ENCODE results near the gene ACBD6.

Gene ACBD6

DNA sequence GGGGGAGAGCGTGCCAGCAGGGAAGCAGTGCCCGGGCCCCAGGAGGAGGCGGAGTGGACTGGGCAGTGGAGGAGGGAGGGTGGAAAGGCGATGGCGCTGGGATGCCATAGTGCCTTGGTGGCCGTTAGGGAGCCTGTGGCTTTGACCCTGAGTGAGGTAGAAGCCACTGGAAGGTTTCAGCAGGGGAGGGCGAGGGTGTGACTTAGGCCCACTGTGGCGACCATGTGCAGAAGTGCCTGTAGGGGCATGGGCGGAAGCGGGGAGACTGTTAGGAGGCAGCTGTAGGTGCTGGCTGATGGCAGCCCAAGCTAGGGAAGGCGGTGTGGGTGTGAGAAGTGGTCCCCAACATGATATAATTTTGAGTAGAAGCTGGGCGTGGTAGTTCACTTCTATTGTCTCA, 244.1 kb downstream of the ACBD6 start:
- no peak for DNase-seq (ENCODE audit: low read depth in 4 of 4, low spot score in 1 of 4)

DNA sequence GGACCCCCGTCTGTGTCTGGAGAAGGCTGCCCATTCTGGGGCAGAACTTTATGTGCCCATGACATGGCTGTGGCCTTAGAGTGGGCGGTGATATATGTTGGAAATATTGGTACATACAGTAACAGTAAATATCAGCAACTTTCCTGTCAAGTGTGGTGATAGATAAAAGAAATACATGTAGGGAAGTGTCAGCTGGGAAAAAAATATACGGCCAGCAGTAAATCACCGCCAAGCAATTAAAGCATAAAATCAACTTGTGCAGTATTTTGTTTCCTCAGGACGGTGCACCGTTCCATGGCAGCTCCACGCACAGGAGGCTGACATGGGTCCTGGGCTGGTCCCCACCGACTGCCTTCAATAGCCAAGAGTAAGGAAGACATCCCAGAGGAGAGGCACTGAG, 244.9 kb downstream of the ACBD6 start:
- no peak for DNase-seq (ENCODE audit: low read depth in 4 of 4, low spot score in 1 of 4)

- DNase-seq (ENCODE audit: low read depth in 4 of 4, low spot score in 1 of 4): no peak
Observed at GRCh38 chr1:180257028-180257386, 245.4 kb downstream of the ACBD6 start.

GRCh38 chr1:180256341-180257027, 245.9 kb downstream of the ACBD6 start:
- no peak for DNase-seq (ENCODE audit: low read depth in 4 of 4, low spot score in 1 of 4)

GRCh38 chr1:180255536-180256340, 246.6 kb downstream of the ACBD6 start:
- no peak for DNase-seq (ENCODE audit: low read depth in 4 of 4, low spot score in 1 of 4)

DNA sequence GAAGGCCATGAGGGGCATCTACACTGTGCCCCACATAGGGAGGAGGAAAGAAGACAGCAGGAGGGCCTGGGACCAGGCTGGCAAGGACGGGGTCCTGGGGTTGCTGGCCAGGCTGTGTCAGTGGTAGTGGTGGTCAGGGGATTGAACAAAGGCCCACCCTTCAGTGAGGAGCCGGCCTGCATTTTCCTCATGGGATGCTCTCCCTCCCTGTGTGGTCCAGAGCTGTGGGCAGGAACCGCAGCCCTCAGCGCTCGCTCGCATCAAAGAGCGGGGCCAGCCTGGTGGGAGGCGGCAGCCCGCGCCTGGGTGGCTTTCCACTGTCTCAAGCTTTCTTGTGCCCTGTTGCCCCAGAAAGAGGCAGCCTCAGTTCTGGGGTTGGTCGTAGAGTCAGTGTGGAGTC, 247.5 kb downstream of the ACBD6 start:
- DNase-seq (ENCODE audit: low read depth in 4 of 4, low spot score in 1 of 4): no peak

GRCh38 chr1:180254496-180254819, 247.9 kb downstream of the ACBD6 start:
- DNase-seq (ENCODE audit: low read depth in 4 of 4, low spot score in 1 of 4): no peak

DNA sequence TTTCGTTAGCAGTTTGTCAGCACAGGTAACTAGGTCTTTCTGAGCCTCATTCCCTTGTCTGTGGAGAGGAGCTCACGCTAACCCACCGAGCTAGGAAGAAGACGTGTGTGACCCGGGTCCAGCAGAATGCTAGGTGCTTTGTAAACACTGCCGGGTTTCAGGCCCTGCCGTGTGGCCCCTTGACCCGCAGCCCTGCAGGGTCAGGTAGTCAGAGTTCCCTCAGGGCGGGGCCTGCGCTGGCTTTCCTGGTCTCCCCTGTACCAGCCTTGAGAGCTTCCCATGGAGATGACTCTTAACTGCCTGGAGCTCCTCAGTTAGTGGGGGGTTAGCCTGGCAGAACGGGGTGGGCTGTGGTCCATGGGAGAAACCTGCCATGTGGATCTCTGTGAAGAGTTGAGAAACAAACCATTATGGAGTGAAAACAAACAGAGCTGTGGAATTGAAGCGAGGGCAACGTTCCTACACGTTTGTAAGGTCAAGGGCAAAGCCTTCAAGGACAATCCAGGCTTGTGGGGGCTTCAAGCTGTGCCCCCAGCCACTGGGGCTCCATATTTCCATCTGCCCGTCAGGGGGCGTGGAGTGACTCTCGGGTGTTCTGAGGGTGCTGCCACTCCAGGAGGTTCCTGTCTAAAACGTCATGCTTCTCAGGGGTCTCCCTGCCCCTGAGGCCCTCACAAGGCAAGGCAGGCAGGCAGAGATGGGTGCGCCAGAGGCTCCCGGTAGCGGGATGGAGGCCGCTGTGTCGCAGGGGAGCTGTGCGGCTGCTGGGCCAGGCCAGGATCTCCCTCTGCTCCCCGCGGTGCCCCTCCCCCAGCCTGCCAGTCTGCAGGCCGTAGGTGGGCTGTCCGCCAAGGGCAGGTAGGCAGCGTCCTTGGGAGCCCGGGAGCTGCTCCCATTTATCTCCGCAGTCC, 248.5 kb downstream of the ACBD6 start:
- no peak for DNase-seq (ENCODE audit: low read depth in 4 of 4, low spot score in 1 of 4)

DNA sequence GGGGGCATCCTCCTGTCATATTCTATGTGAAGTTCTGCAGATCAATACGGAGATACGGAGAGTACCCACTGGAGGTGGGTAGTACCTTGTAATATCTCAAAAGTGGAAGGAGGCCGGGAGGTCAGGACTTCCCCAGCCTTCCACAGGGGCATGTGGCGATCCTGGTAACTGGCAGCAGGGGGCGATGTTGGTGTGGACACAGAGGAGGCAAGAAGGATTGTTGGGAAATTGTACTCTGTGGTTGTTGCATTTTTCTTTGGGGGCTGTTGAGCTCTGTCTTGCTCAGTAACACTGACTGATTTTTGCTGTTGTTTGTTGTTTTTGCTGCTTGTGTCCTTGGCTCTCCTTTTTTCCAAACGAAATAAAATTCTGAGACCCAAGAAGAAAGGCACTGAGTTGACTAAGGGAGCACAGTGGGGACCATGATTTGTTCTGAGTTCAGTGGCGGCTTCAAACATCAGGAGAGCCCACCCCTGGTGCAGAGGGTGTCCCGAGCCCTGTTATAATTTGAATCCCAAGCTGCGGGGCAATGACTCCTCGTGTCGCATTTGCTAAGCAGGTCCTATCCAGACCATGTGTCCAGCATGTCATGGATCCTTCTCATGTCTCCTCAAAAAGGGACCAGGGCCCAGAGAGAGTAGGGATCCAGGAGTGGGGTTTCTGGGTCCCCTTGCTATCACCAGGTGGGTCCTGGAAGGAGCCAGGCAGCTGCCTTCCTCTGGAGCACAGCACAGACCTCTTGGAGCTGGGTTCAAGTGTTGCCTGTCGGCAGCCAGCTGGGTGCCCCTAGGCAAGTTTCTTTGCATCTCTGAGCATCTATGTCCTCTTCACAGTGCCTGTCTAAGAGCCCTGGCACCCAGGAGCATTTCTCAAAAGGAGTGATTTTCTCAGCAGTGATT, 249.5 kb downstream of the ACBD6 start:
- DNase-seq (ENCODE audit: low read depth in 4 of 4, low spot score in 1 of 4): peak; percentile 39 to 61 (median 54)

DNA sequence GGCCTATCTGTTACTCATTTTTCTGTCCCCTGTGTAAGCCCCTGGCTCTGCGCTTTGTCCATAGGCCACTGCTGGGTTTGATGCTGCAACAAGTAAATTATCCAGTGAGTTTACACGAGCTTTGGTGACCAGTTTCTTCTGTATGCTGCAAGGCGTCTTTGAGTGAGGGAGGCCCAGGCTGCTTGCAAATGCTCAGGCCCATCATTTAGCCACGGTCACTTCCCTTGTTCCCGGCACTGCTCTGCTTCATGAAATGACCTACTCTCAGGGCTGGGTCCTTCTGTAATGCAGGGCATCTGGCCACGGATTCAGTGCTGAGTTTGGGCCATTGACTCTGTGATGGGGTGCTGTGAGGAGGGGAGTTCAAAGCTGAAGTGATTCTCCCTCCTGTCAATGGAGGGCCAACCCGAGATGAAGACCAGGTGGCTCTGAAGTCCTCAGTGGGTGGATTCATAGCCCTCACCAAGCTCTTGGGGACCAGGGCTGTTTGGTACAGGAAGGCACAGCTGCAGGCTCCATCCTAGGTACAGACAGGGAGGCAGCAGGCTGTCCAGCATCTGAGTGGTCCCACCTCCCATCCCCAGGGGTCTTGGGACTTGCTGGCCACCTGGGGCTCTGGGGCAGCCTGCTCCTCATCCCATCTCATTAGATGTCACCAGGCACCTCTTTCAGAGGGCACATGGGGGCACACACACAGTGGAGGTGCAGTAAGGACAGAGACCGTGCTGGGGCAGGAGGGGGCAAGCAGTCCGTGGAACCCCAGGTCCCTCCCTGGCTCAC, 250.7 kb downstream of the ACBD6 start:
- DNase-seq (ENCODE audit: low read depth in 4 of 4, low spot score in 1 of 4): no peak

DNA sequence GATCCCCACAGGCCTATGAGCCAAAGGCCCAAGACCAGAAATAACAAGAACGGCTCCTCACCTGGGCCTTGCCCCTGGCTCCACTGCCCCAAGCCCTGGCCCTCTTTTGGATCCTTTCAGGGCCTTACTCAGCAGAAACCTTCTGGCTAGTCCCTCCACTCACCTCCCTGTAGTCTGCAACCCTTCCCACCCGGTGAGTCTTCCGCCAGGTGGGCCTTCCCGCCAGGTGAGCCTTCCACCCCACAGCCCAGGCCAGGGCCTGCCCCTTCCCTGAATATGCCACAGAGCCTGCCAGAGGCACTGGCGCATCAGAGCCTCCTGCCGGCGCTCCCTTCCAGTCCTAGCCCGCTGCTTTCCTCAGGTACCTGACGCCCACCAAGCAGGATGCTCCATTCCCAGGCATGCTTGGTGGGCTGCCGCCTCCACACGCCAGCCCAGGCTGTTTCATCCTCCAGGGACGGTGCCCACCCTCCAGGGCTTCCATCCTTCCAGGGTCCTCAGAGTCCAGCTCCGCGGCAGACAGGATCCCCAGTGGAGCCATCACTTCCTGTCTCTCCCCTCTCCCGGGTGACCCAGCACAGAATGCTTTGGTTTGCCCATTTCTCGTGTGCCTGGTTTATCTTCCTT, 251.4 kb downstream of the ACBD6 start:
- no peak for DNase-seq (ENCODE audit: low read depth in 4 of 4, low spot score in 1 of 4)

- no peak for DNase-seq (ENCODE audit: low read depth in 4 of 4, low spot score in 1 of 4)
Observed at GRCh38 chr1:180250499-180250770, 251.9 kb downstream of the ACBD6 start.

DNA sequence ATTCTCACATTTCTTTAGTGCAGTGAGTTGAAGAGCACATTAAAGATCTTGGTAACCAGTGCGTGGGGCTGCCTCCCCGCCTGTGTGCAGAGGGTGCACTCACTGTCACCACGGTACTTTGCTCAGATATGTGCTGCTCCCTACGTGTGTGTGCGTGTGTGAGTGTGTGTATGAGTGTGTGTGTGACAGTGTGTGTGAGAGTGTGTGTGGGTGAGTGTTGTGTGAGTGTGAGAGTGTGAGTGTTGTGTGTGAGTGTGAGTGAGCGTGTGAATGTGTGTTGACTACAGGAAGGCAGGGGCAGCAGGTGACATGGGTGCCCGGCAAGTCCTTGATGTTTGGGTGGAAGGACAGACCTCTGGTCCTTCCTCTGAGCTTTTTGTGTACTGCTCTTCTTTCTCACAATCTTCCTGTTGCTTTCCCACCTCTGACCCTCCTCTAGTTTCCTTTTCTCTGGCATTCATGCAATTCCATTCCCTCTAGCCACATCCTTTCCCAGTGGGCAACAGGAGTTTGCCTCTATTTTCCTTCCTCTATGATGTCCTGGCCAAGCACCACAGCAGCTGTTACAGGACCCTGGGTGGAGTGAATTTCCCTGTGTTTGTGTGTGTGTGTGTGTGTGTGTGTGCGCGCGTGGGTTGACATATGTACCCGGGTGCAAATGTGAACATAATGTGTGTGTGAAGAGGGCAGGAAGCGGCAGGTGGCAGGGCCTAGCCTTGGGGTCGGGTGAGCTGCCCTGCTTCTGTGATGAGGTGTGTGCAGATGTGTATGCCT, 252.5 kb downstream of the ACBD6 start:
- DNase-seq (ENCODE audit: low read depth in 4 of 4, low spot score in 1 of 4): no peak

- no peak for DNase-seq (ENCODE audit: low read depth in 4 of 4, low spot score in 1 of 4)
Observed at GRCh38 chr1:180248731-180249681, 253.4 kb downstream of the ACBD6 start.

DNA sequence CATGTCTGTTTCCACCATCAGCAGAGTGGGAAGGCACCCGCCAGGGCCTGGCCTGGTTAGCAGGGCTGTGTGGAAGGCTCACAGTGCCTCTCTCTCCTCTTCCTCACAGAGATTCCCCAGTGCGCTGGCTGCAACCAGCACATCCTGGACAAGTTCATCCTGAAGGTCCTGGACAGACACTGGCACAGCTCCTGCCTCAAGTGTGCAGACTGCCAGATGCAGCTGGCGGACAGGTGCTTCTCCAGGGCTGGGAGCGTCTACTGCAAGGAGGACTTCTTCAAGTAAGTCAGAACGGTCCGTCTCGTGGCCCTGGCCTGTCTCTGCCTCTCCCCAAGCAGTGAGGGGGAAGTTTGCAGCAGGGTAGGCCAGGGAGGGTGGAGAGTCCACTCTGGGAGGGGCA, 254.2 kb downstream of the ACBD6 start:
- no peak for DNase-seq (ENCODE audit: low read depth in 4 of 4, low spot score in 1 of 4)

DNA sequence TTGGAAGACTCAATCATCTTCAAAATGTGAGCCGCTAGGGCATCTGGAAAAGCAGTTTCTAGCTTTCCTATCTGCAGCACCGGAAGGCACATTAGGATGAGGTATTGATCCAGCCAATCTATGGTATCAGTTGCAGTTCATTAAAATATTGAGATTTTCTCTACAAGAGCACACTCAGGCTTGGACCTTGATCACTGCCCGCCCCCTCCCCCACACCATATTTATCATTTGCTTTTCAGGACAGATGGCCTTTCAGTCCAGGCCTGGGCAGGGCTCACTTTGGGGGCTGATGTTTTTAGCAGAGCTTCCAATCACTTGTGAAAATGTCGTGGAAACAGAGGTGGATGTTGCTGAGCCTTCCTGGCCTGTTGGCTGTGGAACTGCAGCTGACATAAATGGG, 254.8 kb downstream of the ACBD6 start:
- DNase-seq (ENCODE audit: low read depth in 4 of 4, low spot score in 1 of 4): no peak

DNA sequence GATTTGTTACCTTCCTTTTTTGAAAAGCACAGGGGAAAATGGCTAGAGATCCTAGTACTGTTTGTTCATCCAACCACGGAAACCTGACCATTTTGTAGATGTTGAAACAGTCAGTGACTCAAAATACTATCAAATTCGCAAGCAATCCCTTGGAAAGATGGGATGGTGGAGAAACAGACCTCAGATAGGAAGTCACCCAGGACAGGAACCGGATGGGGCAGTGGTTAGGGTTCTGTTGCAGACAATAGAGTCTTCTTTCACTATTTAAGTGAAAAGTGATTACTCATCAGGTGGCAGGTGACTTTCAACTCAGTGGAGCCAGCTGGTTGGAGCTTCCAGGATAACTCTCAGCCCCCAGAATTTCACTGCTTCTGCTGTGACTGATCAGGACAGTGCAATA, 255.3 kb downstream of the ACBD6 start:
- no peak for DNase-seq (ENCODE audit: low read depth in 4 of 4, low spot score in 1 of 4)

GRCh38 chr1:180246579-180246978, 255.8 kb downstream of the ACBD6 start:
- DNase-seq (ENCODE audit: low read depth in 4 of 4, low spot score in 1 of 4): no peak
